COLO829 (cell line): ENCODE data around the gene WARS2.
"Not testable (repeated sequence)": the region's sequence is repeated elsewhere in the genome, so short reads cannot be mapped to it uniquely, and the experiment has no call there.

Experiments used
- DNase-seq: peaks from one replicate; pipeline ENCODE4 v3.0.0; 2012; ENCODE audit warnings: low spot score

Gene WARS2

GRCh38 chr1:119139403-119139802 lies 1.1 kb downstream of the WARS2 start:
- DNase-seq, result no peak

GRCh38 chr1:119136401-119136800 lies 4.1 kb downstream of the WARS2 start:
- no peak for DNase-seq

GRCh38 chr1:119133987-119134386 lies 6.5 kb downstream of the WARS2 start:
- no peak for DNase-seq

GRCh38 chr1:119132179-119132578 lies 8.3 kb downstream of the WARS2 start:
- no peak for DNase-seq

- no peak for DNase-seq
Measured at GRCh38 chr1:119125874-119126273, 14.6 kb downstream of the WARS2 start.

- no peak for DNase-seq
Measured at GRCh38 chr1:119124764-119125163, 15.7 kb downstream of the WARS2 start.

GRCh38 chr1:119121872-119122271 lies 18.6 kb downstream of the WARS2 start:
- not testable (repeated sequence) for DNase-seq

- no peak for DNase-seq
Measured at GRCh38 chr1:119116725-119117124, 23.7 kb downstream of the WARS2 start.

GRCh38 chr1:119115736-119116135 lies 24.7 kb downstream of the WARS2 start:
- DNase-seq, result no peak

- no peak for DNase-seq
Measured at GRCh38 chr1:119115311-119115710, 25.1 kb downstream of the WARS2 start.

- DNase-seq, result no peak
Measured at GRCh38 chr1:119114786-119115185, 25.7 kb downstream of the WARS2 start.

- no peak for DNase-seq
Measured at GRCh38 chr1:119112791-119113190, 27.7 kb downstream of the WARS2 start.

- no peak for DNase-seq
Measured at GRCh38 chr1:119112244-119112643, 28.2 kb downstream of the WARS2 start.

- no peak for DNase-seq
Measured at GRCh38 chr1:119108988-119109387, 31.5 kb downstream of the WARS2 start.

- no peak for DNase-seq
Measured at GRCh38 chr1:119103764-119104163, 36.7 kb downstream of the WARS2 start.

GRCh38 chr1:119102051-119102450 lies 38.4 kb downstream of the WARS2 start:
- DNase-seq, result no peak

GRCh38 chr1:119101563-119101962 lies 38.9 kb downstream of the WARS2 start:
- DNase-seq, result no peak

- no peak for DNase-seq
Measured at GRCh38 chr1:119099775-119100174, 40.7 kb downstream of the WARS2 start.

- no peak for DNase-seq
Measured at GRCh38 chr1:119097380-119097779, 43.1 kb downstream of the WARS2 start.

- DNase-seq, result peak; percentile 8
Measured at GRCh38 chr1:119093721-119094120, 46.7 kb downstream of the WARS2 start.

GRCh38 chr1:119091618-119092017 lies 48.8 kb downstream of the WARS2 start:
- DNase-seq, result no peak

GRCh38 chr1:119090250-119090649 lies 50.2 kb downstream of the WARS2 start:
- no peak for DNase-seq

GRCh38 chr1:119086830-119087229 lies 53.6 kb downstream of the WARS2 start:
- no peak for DNase-seq

GRCh38 chr1:119084798-119085197 lies 55.7 kb downstream of the WARS2 start:
- no peak for DNase-seq

GRCh38 chr1:119083980-119084379 lies 56.5 kb downstream of the WARS2 start:
- no peak for DNase-seq
